Adipose tissue (tissue), 3 donors: ENCODE measurements around the gene MDK. TPM values are rescaled to one million over a fixed set of nuclear protein-coding genes. Genes with fewer than 3 reads are reported as not detected.

Source experiments
- H3K27ac ChIP-seq: one replicate; pipeline ENCODE4 v1.5.1; 2013; ENCODE audit warnings: low read depth, low read length
- WGBS, 3 donors: extraction: QIAGEN DNeasy Blood & Tissue Kit; methylation state at CpG; one replicate each; pipeline ENCODE4 v1.1.7; 2013; 5-methylcytosine and 5-hydroxymethylcytosine counted together
- polyA plus RNA-seq, 3 donors: library from polyadenylated mRNA; stranded (reverse); fragments of 200-250 nt; gene quantifications; one replicate each; pipeline ENCODE4 v1.2.3, GENCODE V29; 2013
- donor health status: healthy with polysubstance abuse.
- donor health status: Bipolar disorder and iron deficiency.
- donor health status: healthy.

MDK gene
- polyA plus RNA-seq, 3 donors: 12.8 to 18.6 (median 17.7) TPM

- WGBS, 3 donors: 7 to 12% (median 7%) methylated on average over 39 to 80 of the region's 80 CpGs
- no peak within 1 kb of the TSS for H3K27ac ChIP-seq
These were observed 34.4 kb upstream of the MDK start, which contains the start of gene DGKZ for GRCh38 chr11:46346886-46347636. DGKZ (plus strand) TSS chr11:46347463; CDS start chr11:46347660, 197 bp downstream.

DNA sequence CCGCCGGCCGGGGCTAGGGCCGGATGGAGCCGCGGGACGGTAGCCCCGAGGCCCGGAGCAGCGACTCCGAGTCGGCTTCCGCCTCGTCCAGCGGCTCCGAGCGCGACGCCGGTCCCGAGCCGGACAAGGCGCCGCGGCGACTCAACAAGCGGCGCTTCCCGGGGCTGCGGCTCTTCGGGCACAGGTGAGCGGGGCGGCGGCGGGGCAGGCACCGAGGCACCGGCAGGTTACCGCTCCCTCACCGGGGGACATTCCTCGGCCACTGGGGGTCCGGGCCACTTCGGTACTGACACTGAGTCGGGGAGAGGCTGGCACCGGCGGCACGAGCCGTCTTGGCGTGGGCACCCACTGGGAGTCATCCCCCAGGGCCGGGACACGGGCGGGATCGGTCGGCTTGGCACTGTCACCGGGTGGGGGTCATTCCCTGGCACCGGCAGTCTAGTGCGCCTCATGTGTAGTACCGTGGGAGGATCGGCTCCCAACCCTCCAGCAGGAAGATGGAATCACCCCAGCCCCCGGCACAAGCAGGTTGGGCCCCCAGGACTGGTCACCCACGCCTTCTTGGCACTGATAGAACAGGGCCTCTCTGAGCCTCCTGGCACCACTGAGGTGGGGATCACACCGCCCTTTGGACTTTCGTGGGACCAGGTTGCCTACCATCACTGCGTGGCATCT lies 33.7 kb upstream of the MDK start:
- WGBS, 3 donors: 1 to 26% (median 18%) methylated on average over 33 to 63 of the region's 63 CpGs
- H3K27ac ChIP-seq: no peak overlapping the region

DNA sequence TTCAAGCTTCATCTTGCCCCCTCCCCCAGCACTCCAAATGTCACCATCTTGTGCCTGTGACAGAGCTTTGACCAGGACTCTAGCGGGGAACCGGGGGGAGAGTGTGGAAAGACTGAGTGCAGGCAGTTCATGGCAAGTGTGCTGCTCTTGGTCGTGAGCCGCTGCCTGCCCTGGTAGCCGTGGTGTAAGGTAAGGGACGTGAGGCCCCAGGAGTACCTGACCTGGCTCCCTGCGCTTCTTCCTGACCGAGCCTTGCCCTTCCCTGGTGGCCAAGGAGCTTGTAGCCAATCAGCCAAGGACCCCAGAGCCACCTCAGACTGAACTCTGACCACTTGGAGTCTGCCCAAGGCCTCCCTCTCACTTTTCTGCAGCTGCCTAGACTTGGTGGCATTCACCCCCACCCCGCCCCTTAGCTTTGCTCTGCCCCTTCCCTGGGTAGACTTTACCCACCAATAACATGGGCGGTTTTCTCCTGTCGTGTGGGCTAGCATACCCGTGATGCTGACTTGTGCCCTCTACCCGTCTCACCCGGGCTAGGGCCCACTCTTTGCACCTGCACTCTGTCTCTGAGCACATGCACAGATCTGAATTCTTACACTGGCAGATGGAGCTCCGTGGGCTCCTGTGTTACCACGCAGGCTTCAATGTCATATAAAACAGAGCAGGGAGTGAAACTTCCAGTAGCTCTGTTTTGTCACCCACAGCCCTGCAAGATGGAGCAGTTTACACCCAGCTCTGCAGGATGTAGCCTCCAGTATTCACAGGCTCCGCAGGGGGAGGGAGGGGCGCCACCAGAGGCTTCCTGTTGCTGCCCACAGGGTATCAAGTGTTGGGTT lies 32.7 kb upstream of the MDK start:
- no peak overlapping the region for H3K27ac ChIP-seq
- WGBS, 3 donors: 33 to 44% (median 43%) methylated on average over 18 of the region's 18 CpGs

- WGBS, 3 donors: 41 to 58% (median 55%) methylated on average over 3 of the region's 3 CpGs
- H3K27ac ChIP-seq: no peak overlapping the region
These were observed 30.8 kb upstream of the MDK start for GRCh38 chr11:46350695-46351094.

- no peak overlapping the region for H3K27ac ChIP-seq
- WGBS, 3 donors: 37 to 89% (median 88%) methylated on average over 8 of the region's 8 CpGs
These were observed 30.3 kb upstream of the MDK start for GRCh38 chr11:46351148-46351547.

- H3K27ac ChIP-seq: no peak overlapping the region
- WGBS, 3 donors: 30 to 81% (median 69%) methylated on average over 5 of the region's 5 CpGs
These were observed 29.9 kb upstream of the MDK start for GRCh38 chr11:46351606-46352005.

DNA sequence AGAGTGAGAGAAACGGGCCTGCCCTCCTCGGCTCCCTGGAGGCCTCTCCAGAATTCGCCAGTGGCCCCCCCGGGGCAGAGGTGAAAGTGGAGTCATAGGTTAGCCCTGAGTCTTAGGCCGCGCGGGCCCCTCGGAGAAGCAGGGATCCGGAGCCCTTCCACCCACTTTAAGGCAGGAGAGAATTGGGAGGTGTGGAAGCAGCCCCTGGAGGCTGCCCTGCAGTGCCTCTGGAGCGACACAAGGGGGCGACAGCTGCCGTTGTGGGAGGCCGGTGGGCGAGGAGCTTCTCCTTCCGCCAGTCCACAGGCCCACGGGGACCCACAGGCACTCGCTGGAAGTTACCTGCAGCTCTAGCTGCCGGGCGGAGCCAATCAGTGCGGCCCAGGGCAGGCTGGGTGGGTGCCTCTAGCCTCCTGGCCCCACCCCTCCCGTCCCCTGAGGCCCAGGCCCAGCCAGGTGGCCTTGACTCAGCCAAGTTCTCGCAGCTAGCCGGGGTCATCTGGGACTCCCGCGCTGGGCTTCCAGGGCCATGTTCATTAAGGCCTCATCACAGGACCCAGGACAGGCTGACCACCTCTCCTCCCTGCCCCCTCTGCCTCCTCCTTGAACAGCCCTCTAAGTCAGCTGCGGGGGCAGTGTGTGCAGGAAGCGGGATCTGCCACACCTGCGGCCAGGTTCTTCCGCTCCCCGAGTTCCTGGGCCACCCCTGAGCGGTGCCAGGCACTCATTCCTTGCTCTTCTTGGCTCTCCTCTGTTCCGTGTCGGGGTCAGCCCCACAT lies 29.2 kb upstream of the MDK start:
- H3K27ac ChIP-seq: no peak overlapping the region
- WGBS, 3 donors: 26 to 61% (median 58%) methylated on average over 27 to 33 of the region's 33 CpGs

DNA sequence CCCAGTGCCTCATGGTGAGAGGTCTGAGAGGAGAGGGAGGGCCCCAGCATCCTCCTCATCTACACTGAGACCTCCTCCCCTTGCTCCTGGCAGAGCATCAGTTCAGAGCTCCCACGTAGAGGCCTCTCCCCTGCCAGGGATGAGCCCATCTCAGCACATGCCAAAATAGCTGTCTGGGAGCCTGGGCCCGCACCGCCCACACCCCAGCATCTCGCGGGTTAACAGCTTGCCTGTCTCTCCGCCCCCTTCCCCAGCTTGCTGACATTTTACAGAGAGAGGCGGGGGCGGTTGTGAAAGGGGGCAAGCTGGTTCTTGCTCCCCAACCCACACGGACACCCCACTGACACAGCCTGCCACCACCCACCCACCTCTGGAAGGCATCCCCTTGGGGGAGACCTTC lies 27.8 kb upstream of the MDK start:
- WGBS, 3 donors: 45 to 55% (median 50%) methylated on average over 9 of the region's 9 CpGs

GRCh38 chr11:46356924-46357482 lies 24.5 kb upstream of the MDK start:
- H3K27ac ChIP-seq: no peak overlapping the region

More for the DNA sequence above, 27.8 kb upstream of the MDK start:
- H3K27ac ChIP-seq: no peak overlapping the region

DNA sequence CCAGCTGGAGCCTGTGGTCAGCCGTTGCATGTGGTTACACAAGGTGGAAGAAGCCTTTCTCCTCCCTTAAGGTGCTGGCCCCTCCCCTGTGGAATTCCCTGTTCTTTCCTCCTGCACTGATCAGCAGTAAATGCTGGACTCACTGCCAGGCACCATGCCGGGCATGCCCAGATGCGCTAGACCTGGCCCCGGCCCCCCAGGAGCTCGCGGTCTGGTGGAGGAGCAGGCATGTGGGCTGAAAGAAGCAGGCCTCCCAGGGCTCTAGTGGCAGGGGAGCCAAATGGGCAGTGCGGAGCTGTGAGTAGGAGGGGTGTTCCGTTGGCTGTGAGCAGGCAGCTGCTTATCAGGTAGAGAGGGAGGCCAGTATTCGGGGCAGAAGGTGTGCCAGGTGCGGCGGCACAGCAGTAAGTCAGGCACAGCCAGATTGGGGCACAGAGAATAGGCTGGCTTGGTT lies 24.0 kb upstream of the MDK start:
- WGBS, 3 donors: 28 to 67% (median 66%) methylated on average over 11 of the region's 11 CpGs
- H3K27ac ChIP-seq: no peak overlapping the region

More at GRCh38 chr11:46356924-46357482, 24.5 kb upstream of the MDK start:
- 60 to 81% (median 71%) methylated on average over 7 of the region's 7 CpGs for WGBS, 3 donors

DNA sequence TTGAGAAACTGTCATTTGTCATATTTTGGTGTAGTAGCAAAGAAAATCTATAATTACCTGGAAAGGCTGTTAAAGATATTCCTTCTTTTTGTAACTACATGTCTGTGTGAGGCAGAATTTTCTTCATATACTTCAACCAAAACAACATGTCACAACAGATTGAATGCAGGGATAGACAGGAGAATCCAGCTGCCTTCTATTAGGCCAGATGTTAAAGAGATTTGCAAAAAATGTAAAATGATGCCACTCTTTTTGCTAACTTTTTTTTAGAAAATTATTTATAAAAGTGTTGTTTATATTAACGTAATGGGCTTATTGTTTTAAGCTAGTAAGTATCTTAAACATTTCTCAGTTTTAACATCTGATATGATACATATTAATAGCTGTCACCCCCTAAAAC lies 21.5 kb upstream of the MDK start:
- WGBS, 3 donors: 71 to 79% (median 78%) methylated on average over 1 of the region's 1 CpG
- no peak overlapping the region for H3K27ac ChIP-seq

DNA sequence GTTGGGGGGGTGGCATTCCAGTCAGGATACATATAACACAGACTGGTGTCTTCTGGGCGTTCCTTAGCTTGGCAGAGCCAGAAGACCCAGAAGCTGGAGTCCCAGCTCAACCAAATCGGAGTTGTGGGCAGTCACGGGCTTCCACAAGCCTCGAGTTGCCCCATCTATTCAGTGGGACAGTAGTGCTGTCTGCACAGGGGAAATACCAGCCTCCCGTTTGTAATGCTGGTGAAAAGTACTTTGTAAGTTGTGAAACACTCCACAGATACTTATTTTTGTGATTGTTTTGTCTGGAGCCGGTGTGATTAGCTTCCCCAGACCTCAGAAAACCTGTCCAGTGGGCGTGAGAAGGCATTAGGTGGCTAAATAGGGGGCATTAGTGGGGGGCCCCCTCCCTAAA lies 20.6 kb upstream of the MDK start:
- peak overlapping the region; percentile 6 for H3K27ac ChIP-seq
- 40 to 62% (median 40%) methylated on average over 7 of the region's 7 CpGs for WGBS, 3 donors

GRCh38 chr11:46361283-46362155 lies 19.9 kb upstream of the MDK start:
- 18 to 30% (median 18%) methylated on average over 25 to 26 of the region's 26 CpGs for WGBS, 3 donors
- H3K27ac ChIP-seq: peak overlapping the region; percentile 6

DNA sequence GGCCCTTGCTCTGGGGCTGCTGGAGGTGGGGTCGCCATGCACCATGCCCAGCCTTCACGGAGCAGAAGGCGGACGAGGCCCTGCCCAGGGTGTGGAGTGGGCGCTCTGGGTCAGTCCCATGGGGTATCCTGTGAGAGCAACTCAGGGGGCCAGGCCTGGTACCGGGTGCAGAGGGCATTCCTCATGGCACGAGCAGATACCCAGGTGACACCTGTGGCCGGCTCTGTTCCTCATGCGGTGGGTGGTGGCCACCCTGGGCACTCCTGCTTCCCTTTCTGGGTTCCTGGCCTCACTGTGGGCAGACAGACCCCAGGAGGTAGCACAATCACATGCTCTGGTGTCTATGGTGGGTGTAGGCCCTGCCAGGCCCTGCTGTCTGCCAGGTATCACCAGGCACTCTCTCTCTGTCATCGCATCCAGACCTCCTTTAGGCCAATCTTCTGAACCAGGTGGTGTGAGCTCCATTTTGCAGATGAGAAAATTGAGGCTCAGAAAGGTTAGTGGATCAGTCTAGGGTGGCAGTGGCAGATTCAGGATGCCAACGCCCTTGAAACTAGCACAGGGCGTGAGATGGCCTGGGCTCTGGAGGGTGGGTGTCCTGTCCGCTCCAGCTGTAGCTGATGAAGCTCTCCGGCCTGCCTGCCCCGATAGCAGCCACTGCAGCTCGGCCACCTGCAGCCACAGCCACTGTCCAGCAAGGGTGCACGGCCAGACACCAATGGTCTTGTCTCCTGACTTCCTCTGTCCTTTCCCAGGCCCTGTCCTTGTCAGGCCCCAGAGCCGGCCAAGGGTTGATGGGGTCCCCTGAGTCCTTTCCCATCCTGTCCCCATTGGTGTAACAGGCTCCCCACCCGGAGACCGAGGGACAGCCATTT lies 19.1 kb upstream of the MDK start:
- WGBS, 3 donors: 60 to 81% (median 61%) methylated on average over 20 of the region's 20 CpGs

DNA sequence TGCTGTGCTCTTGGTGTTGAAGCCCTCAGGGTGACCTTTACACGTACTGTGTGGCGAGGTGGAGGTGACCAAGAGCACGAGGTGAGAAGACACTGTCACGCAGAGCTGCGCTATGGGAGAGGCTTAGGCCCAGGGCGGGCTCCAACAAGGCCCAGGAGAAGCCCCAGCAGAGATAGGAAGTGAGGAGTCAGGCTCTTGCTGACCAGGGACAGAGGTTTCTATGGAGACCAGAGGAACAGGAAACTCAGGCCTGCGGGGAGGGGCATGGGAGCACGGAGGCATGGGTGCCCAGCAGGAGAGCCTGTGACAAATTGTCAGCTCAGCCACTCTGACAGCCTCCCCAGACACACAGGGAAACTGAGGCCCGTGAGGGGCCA lies 18.4 kb upstream of the MDK start:
- no peak overlapping the region for H3K27ac ChIP-seq
- 35 to 60% (median 46%) methylated on average over 9 of the region's 9 CpGs for WGBS, 3 donors

More for the DNA sequence above, 19.1 kb upstream of the MDK start:
- H3K27ac ChIP-seq: no peak overlapping the region

GRCh38 chr11:46363455-46364005 lies 17.9 kb upstream of the MDK start:
- 72 to 77% (median 73%) methylated on average over 21 of the region's 21 CpGs for WGBS, 3 donors
- H3K27ac ChIP-seq: no peak overlapping the region
